ENCODE measurements around the gene PPP3R2. TPM values are rescaled to one million over a fixed set of nuclear protein-coding genes. Genes with fewer than 3 reads are reported as not detected.

The PPP3R2 gene
- total RNA-seq, 2 experiments from 2014 or later, result not detected

GRCh38 chr9:101566904-101567724 is 27.7 kb downstream of the PPP3R2 start:
- TF ChIP-seq EZH2phosphoT487 (IDR thresholded peaks at IDR 0.05; ENCODE audit: borderline replicate concordance, low read depth, low read length) (no peak), CTCF (conservative IDR thresholded peaks at IDR 0.05; ENCODE audit: low read length) (peak; percentile 78)
- no peak overlapping the region for H2AFZ ChIP-seq (ENCODE audit: low read length)
- peaks cover 60% of the 10 kb centered on the region for H3K36me3 ChIP-seq (ENCODE audit: insufficient read depth, low read length)
- CTCF ChIA-PET (ENCODE audit: unreplicated experiment), result no interaction called here
- H3K4me1 ChIP-seq (ENCODE audit: insufficient read depth, low read length, poor library complexity, severe bottlenecking), result no peaks in the 10 kb centered on the region
- H3K9me2 ChIP-seq (ENCODE audit: insufficient read depth, low read length), result no peaks in the 10 kb centered on the region
- peak; percentile 33 for DNase-seq (ENCODE audit: low spot score)
- no peaks in the 10 kb centered on the region for H3K79me2 ChIP-seq (ENCODE audit: insufficient read depth, low read depth, low read length)
- intact Hi-C loops (cut with micrococcal nuclease; ENCODE audit: unreplicated experiment), result no loop called here
- no peak overlapping the region for H3K4me2 ChIP-seq (ENCODE audit: low read length)
- H4K20me1 ChIP-seq (ENCODE audit: insufficient read depth, low read length), result no peaks in the 10 kb centered on the region
- no TSS peak for BruUV-seq (replicated peaks)
- POLR2A ChIA-PET, result interaction anchor here (0.9 to 1.6 kb wide), 3 partner anchors 9 to 34 kb away, joined by 3 to 4 read pairs (median 3); no protein-coding TSS in a partner anchor
- H3K9me3 ChIP-seq (ENCODE audit: low read length), result no peaks in the 10 kb centered on the region
- no peak overlapping the region for H3K27ac ChIP-seq (ENCODE audit: low read depth, low read length, poor library complexity, severe bottlenecking)
- H3K4me3 ChIP-seq (ENCODE audit: low read depth, low read length, poor library complexity, severe bottlenecking), result no peak overlapping the region

- no peaks in the 10 kb centered on the region for H3K4me1 ChIP-seq (ENCODE audit: insufficient read depth, low read length, poor library complexity, severe bottlenecking)
- BruUV-seq (replicated peaks), result no TSS peak
- no peaks in the 10 kb centered on the region for H3K79me2 ChIP-seq (ENCODE audit: insufficient read depth, low read depth, low read length)
- H2AFZ ChIP-seq (ENCODE audit: low read length), result no peak overlapping the region
- H3K9me2 ChIP-seq (ENCODE audit: insufficient read depth, low read length), result no peaks in the 10 kb centered on the region
- no peaks in the 10 kb centered on the region for H4K20me1 ChIP-seq (ENCODE audit: insufficient read depth, low read length)
- H3K27ac ChIP-seq (ENCODE audit: low read depth, low read length, poor library complexity, severe bottlenecking), result no peak overlapping the region
- intact Hi-C loops (cut with micrococcal nuclease; ENCODE audit: unreplicated experiment), result no loop called here
- no peaks in the 10 kb centered on the region for H3K9me3 ChIP-seq (ENCODE audit: low read length)
- H3K36me3 ChIP-seq (ENCODE audit: insufficient read depth, low read length), result peaks cover 89% of the 10 kb centered on the region
- DNase-seq (ENCODE audit: low spot score), result no peak
- TF ChIP-seq CTCF (conservative IDR thresholded peaks at IDR 0.05; ENCODE audit: low read length) (no peak), EZH2phosphoT487 (IDR thresholded peaks at IDR 0.05; ENCODE audit: borderline replicate concordance, low read depth, low read length) (no peak)
- CTCF ChIA-PET (ENCODE audit: unreplicated experiment), result no interaction called here
- no peak overlapping the region for H3K4me2 ChIP-seq (ENCODE audit: low read length)
- POLR2A ChIA-PET, result interaction anchor here (0.6 kb wide), 1 partner anchor 72 kb away, joined by 4 read pairs; no protein-coding TSS in a partner anchor
- no peak overlapping the region for H3K4me3 ChIP-seq (ENCODE audit: low read depth, low read length, poor library complexity, severe bottlenecking)
These were observed 30.5 kb downstream of the PPP3R2 start for GRCh38 chr9:101564252-101564651.

- no peak for DNase-seq (ENCODE audit: low spot score)
- POLR2A ChIA-PET, result interaction anchor here (0.6 to 0.8 kb wide), 3 partner anchors 25 to 154 kb away, joined by 3 to 4 read pairs (median 3); no protein-coding TSS in a partner anchor
- Histone ChIP-seq H3K9me2 (ENCODE audit: insufficient read depth, low read length) (no peaks in the 10 kb centered on the region), H2AFZ (ENCODE audit: low read length) (no peak overlapping the region), H3K4me2 (ENCODE audit: low read length) (no peak overlapping the region), H3K9me3 (ENCODE audit: low read length) (no peaks in the 10 kb centered on the region), H3K4me1 (ENCODE audit: insufficient read depth, low read length, poor library complexity, severe bottlenecking) (no peaks in the 10 kb centered on the region), H3K27ac (ENCODE audit: low read depth, low read length, poor library complexity, severe bottlenecking) (no peak overlapping the region), H3K4me3 (ENCODE audit: low read depth, low read length, poor library complexity, severe bottlenecking) (no peak overlapping the region), H3K79me2 (ENCODE audit: insufficient read depth, low read depth, low read length) (no peaks in the 10 kb centered on the region), H3K36me3 (ENCODE audit: insufficient read depth, low read length) (peaks cover 97% of the 10 kb centered on the region), H4K20me1 (ENCODE audit: insufficient read depth, low read length) (no peaks in the 10 kb centered on the region)
- BruUV-seq (replicated peaks), result no TSS peak
- intact Hi-C loops (cut with micrococcal nuclease; ENCODE audit: unreplicated experiment), result no loop called here
- no peak for TF ChIP-seq CTCF (conservative IDR thresholded peaks at IDR 0.05; ENCODE audit: low read length)
- no peak for TF ChIP-seq EZH2phosphoT487 (IDR thresholded peaks at IDR 0.05; ENCODE audit: borderline replicate concordance, low read depth, low read length)
- CTCF ChIA-PET (ENCODE audit: unreplicated experiment), result no interaction called here
These were observed 31.8 kb downstream of the PPP3R2 start for GRCh38 chr9:101562966-101563365.
